ENCODE results near the gene SOS1.

DNA sequence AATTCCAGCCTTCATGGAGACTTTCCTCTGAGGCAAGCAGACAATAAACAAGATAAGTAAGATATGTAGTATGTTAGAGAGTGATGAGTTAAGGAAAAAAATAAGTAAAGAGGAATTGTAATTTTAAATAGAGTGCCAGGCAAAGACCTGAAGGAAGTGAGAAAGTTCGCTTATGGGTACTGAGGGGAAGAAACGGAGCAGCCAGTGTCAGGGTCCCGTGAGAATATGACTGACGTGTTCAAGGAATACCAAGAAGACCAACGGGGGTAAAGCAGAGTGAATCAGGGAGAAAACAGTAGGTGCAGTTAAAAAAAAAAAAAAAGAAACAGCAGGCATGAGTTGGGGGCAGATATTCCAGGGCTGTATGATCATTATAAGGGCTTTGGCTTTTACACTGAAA lies 186.1 kb downstream of the SOS1 start:
- TF ChIP-seq, protein P1, sequence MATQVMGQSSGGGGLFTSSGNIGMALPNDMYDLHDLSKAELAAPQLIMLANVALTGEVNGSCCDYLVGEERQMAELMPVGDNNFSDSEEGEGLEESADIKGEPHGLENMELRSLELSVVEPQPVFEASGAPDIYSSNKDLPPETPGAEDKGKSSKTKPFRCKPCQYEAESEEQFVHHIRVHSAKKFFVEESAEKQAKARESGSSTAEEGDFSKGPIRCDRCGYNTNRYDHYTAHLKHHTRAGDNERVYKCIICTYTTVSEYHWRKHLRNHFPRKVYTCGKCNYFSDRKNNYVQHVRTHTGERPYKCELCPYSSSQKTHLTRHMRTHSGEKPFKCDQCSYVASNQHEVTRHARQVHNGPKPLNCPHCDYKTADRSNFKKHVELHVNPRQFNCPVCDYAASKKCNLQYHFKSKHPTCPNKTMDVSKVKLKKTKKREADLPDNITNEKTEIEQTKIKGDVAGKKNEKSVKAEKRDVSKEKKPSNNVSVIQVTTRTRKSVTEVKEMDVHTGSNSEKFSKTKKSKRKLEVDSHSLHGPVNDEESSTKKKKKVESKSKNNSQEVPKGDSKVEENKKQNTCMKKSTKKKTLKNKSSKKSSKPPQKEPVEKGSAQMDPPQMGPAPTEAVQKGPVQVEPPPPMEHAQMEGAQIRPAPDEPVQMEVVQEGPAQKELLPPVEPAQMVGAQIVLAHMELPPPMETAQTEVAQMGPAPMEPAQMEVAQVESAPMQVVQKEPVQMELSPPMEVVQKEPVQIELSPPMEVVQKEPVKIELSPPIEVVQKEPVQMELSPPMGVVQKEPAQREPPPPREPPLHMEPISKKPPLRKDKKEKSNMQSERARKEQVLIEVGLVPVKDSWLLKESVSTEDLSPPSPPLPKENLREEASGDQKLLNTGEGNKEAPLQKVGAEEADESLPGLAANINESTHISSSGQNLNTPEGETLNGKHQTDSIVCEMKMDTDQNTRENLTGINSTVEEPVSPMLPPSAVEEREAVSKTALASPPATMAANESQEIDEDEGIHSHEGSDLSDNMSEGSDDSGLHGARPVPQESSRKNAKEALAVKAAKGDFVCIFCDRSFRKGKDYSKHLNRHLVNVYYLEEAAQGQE (IDR thresholded peaks at IDR 0.05; ENCODE audit: insufficient read depth in 1 of 2, low read depth in 2 of 2, low read length in 2 of 2) = no peak
- TF ChIP-seq SIN3A (IDR thresholded peaks at IDR 0.05; ENCODE audit: borderline replicate concordance, insufficient read depth, low read length) (no peak), POLR2AphosphoS5 (IDR thresholded peaks at IDR 0.05; ENCODE audit: low read depth, low read length) (no peak)
